ENCODE data around the gene TEAD1. TPM values are rescaled to one million over a fixed set of nuclear protein-coding genes. Genes with fewer than 3 reads are reported as not detected.

TEAD1 gene
- total RNA-seq, 4 donors from 2014 or later = 38.8 to 110 (median 75.3) TPM

DNA sequence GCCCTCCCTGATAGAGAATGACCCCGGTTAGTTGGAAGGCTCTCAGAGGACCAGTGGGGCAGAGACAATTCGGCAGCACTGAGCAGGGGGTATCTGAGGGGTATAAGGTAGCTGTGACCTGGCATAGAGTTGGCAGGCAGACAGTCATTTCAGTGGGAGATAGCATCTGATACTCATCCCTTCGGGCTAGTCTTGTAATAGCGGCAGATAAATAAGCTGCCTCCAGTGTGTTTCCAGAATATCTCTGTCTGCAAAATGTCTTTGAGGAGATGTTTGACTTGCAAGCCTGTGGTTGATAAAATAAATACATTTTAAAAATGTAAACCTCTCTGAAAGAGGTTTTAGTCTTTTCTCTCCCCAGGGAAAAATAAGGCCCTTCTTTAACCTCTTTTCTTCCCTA is 54.2 kb downstream of the TEAD1 start:
- Histone ChIP-seq H3K27ac (no peak overlapping the region), H3K36me3 (no peaks in the 10 kb centered on the region), H3K4me3 (no peak overlapping the region), H3K9me3 (no peaks in the 10 kb centered on the region), H3K27me3 (no peaks in the 10 kb centered on the region), H3K4me1 (peaks cover 0 to 6% of the 10 kb centered on the region in 2 donors)
- intact Hi-C loops (cut with DNase I; ENCODE audit: low total_unique reads) = no loop called here
- no peak for DNase-seq
- TF ChIP-seq, protein P1, sequence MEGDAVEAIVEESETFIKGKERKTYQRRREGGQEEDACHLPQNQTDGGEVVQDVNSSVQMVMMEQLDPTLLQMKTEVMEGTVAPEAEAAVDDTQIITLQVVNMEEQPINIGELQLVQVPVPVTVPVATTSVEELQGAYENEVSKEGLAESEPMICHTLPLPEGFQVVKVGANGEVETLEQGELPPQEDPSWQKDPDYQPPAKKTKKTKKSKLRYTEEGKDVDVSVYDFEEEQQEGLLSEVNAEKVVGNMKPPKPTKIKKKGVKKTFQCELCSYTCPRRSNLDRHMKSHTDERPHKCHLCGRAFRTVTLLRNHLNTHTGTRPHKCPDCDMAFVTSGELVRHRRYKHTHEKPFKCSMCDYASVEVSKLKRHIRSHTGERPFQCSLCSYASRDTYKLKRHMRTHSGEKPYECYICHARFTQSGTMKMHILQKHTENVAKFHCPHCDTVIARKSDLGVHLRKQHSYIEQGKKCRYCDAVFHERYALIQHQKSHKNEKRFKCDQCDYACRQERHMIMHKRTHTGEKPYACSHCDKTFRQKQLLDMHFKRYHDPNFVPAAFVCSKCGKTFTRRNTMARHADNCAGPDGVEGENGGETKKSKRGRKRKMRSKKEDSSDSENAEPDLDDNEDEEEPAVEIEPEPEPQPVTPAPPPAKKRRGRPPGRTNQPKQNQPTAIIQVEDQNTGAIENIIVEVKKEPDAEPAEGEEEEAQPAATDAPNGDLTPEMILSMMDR (IDR thresholded peaks at IDR 0.05) = no peak
- no peak for TF ChIP-seq POLR2A (IDR thresholded peaks at IDR 0.05)

DNA sequence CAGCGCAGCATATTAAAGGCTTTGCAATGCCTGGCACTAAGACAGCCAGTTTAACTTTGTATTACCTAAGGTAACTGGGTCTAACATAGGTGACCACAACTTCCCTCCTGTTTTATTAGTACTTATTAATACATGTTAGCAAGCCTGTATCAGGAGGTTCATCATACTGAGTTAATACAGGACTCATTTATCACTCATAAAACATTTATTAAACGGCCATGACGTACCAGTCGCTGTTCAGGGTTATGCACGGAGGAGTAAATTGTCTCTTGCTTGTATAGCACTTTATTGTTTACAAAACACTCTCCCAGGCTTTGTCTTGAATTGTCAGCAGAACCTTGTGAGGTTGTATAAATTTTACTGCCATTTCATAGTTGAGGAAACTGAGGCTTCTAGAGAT is 55.7 kb downstream of the TEAD1 start:
- Histone ChIP-seq H3K9me3 (no peaks in the 10 kb centered on the region), H3K4me1 (no peaks in the 10 kb centered on the region), H3K36me3 (no peaks in the 10 kb centered on the region), H3K27ac (no peak overlapping the region), H3K4me3 (no peak overlapping the region), H3K27me3 (no peaks in the 10 kb centered on the region)
- intact Hi-C loops (cut with DNase I; ENCODE audit: low total_unique reads) = no loop called here
- no peak for TF ChIP-seq POLR2A (IDR thresholded peaks at IDR 0.05)
- TF ChIP-seq, protein P1 (IDR thresholded peaks at IDR 0.05) = no peak
- no peak for DNase-seq

GRCh38 chr11:12731841-12732336 is 57.7 kb downstream of the TEAD1 start:
- no peaks in the 10 kb centered on the region for H3K4me1 ChIP-seq
- intact Hi-C loops (cut with DNase I; ENCODE audit: low total_unique reads) = no loop called here
- H3K27me3 ChIP-seq = no peaks in the 10 kb centered on the region
- H3K36me3 ChIP-seq = no peaks in the 10 kb centered on the region
- no peak for DNase-seq
- TF ChIP-seq POLR2A (IDR thresholded peaks at IDR 0.05) = no peak
- TF ChIP-seq, protein P1 (IDR thresholded peaks at IDR 0.05) = no peak
- H3K4me3 ChIP-seq = no peak overlapping the region
- no peak overlapping the region for H3K27ac ChIP-seq
- H3K9me3 ChIP-seq = no peaks in the 10 kb centered on the region

- Histone ChIP-seq H3K27me3 (no peaks in the 10 kb centered on the region), H3K27ac (no peak overlapping the region)
- intact Hi-C loops (cut with DNase I; ENCODE audit: low total_unique reads) = no loop called here
Measured at GRCh38 chr11:12733091-12733490, 58.9 kb downstream of the TEAD1 start.

DNA sequence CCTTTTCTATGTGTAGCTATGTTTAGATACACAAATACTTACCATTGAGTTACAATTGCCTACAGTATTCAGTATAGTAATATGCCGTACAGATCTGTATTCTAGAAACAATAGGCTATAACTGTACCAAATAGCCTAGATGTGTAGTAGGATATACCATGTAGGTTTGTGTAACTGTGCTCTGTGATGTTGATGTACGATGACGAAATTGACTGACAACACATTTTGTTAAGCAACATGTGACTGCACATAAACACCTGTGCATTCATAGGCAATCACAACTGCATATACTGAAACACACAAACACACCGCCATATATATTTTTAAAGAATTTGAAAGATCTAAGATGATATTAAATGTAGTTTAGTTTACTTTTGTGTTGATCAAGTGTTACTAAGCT is 60.4 kb downstream of the TEAD1 start:
- Histone ChIP-seq H3K27me3 (no peaks in the 10 kb centered on the region), H3K4me1 (no peaks in the 10 kb centered on the region)

More at GRCh38 chr11:12733091-12733490, 58.9 kb downstream of the TEAD1 start:
- no peaks in the 10 kb centered on the region for H3K36me3 ChIP-seq
- DNase-seq = no peak
- TF ChIP-seq POLR2A (IDR thresholded peaks at IDR 0.05) = no peak
- TF ChIP-seq, protein P1 (IDR thresholded peaks at IDR 0.05) = no peak
- H3K4me3 ChIP-seq = no peak overlapping the region
- no peaks in the 10 kb centered on the region for H3K4me1 ChIP-seq
- H3K9me3 ChIP-seq = no peaks in the 10 kb centered on the region

More for the DNA sequence above, 60.4 kb downstream of the TEAD1 start:
- H3K9me3 ChIP-seq = no peaks in the 10 kb centered on the region
- no peak overlapping the region for H3K4me3 ChIP-seq
- intact Hi-C loops (cut with DNase I; ENCODE audit: low total_unique reads) = no loop called here
- H3K27ac ChIP-seq = no peak overlapping the region
- no peak for DNase-seq
- H3K36me3 ChIP-seq = no peaks in the 10 kb centered on the region
- TF ChIP-seq, protein P1 (IDR thresholded peaks at IDR 0.05) = no peak
- TF ChIP-seq POLR2A (IDR thresholded peaks at IDR 0.05) = no peak
